Mesenteric fat pad (tissue), 1 donor: ENCODE measurements around the gene PRKN. TPM values are rescaled to one million over a fixed set of nuclear protein-coding genes. Genes with fewer than 3 reads are reported as not detected.

Source experiments
- DNase-seq: peaks from one replicate; pipeline ENCODE4 v3.0.0-alpha.2; 2020; ENCODE audit warnings: low spot score
- total RNA-seq: library from RNA; stranded (reverse); fragmentation: NEBNext Ultra II Directional; extraction: Animal tissue kit (Norgen Biotek cat#: 25700); gene quantifications from one replicate; pipeline ENCODE4 v1.2.1, GENCODE V29; 2021
- donor health status: DM: yes; HTN: yes; CAD: no.

Gene PRKN
- total RNA-seq, 1 donor from 2014 or later: 10.1 TPM

- no peak for DNase-seq
These were observed 1044.6 kb downstream of the PRKN start for GRCh38 chr6:161682982-161683381.

GRCh38 chr6:161679980-161680538, 1047.5 kb downstream of the PRKN start:
- DNase-seq: no peak

GRCh38 chr6:161677188-161677587, 1050.4 kb downstream of the PRKN start:
- no peak for DNase-seq

- no peak for DNase-seq
These were observed 1051.0 kb downstream of the PRKN start for GRCh38 chr6:161676586-161676985.

GRCh38 chr6:161674930-161675682, 1052.5 kb downstream of the PRKN start:
- DNase-seq: no peak

- DNase-seq: no peak
These were observed 1054.5 kb downstream of the PRKN start for GRCh38 chr6:161673026-161673425.

GRCh38 chr6:161671117-161671516, 1056.4 kb downstream of the PRKN start:
- no peak for DNase-seq

- DNase-seq: no peak
These were observed 1058.9 kb downstream of the PRKN start for GRCh38 chr6:161668665-161669064.

- no peak for DNase-seq
These were observed 1059.6 kb downstream of the PRKN start for GRCh38 chr6:161667957-161668356.

- DNase-seq: no peak
These were observed 1063.9 kb downstream of the PRKN start for GRCh38 chr6:161663682-161664081.

- no peak for DNase-seq
These were observed 1066.6 kb downstream of the PRKN start for GRCh38 chr6:161660666-161661571.

GRCh38 chr6:161658211-161658610, 1069.4 kb downstream of the PRKN start:
- no peak for DNase-seq

GRCh38 chr6:161654209-161654608, 1073.4 kb downstream of the PRKN start:
- DNase-seq: no peak

GRCh38 chr6:161651949-161652348, 1075.6 kb downstream of the PRKN start:
- DNase-seq: no peak

GRCh38 chr6:161649841-161650240, 1077.7 kb downstream of the PRKN start:
- no peak for DNase-seq

GRCh38 chr6:161649068-161649467, 1078.5 kb downstream of the PRKN start:
- no peak for DNase-seq

GRCh38 chr6:161647234-161647633, 1080.3 kb downstream of the PRKN start:
- no peak for DNase-seq

- DNase-seq: no peak
These were observed 1083.0 kb downstream of the PRKN start for GRCh38 chr6:161644521-161644920.

- DNase-seq: no peak
These were observed 1086.4 kb downstream of the PRKN start for GRCh38 chr6:161641175-161641574.

- DNase-seq: no peak
These were observed 1087.8 kb downstream of the PRKN start for GRCh38 chr6:161639772-161640171.

- DNase-seq: no peak
These were observed 1089.9 kb downstream of the PRKN start for GRCh38 chr6:161637658-161638057.

GRCh38 chr6:161636882-161637430, 1090.6 kb downstream of the PRKN start:
- no peak for DNase-seq
